ENCODE measurements around the gene FBLIM1.

Gene FBLIM1

GRCh38 chr1:15767941-15768340 is 9.3 kb downstream of the FBLIM1 start:
- TF ChIP-seq CTCF (IDR thresholded peaks at IDR 0.05; ENCODE audit: low read depth, low read length), result no peak
- Histone ChIP-seq H3K4me3 (ENCODE audit: low read depth, low read length) (no peak overlapping the region), H3K9me3 (ENCODE audit: severe bottlenecking) (no peaks in the 10 kb centered on the region), H3K27ac (no peak overlapping the region), H3K36me3 (peaks cover 31% of the 10 kb centered on the region), H3K27me3 (ENCODE audit: insufficient read depth, low read depth, severe bottlenecking) (no peaks in the 10 kb centered on the region)
- DNase-seq, result no peak

GRCh38 chr1:15768388-15768787 is 9.8 kb downstream of the FBLIM1 start:
- no peak overlapping the region for H3K27ac ChIP-seq
- H3K27me3 ChIP-seq (ENCODE audit: insufficient read depth, low read depth, severe bottlenecking), result no peaks in the 10 kb centered on the region
- no peak for DNase-seq
- H3K36me3 ChIP-seq, result peaks cover 32% of the 10 kb centered on the region
- H3K9me3 ChIP-seq (ENCODE audit: severe bottlenecking), result no peaks in the 10 kb centered on the region
- no peak for TF ChIP-seq CTCF (IDR thresholded peaks at IDR 0.05; ENCODE audit: low read depth, low read length)
- no peak overlapping the region for H3K4me3 ChIP-seq (ENCODE audit: low read depth, low read length)

- no peak overlapping the region for H3K27ac ChIP-seq
- no peaks in the 10 kb centered on the region for H3K9me3 ChIP-seq (ENCODE audit: severe bottlenecking)
- H3K27me3 ChIP-seq (ENCODE audit: insufficient read depth, low read depth, severe bottlenecking), result no peaks in the 10 kb centered on the region
- DNase-seq, result no peak
- no peak overlapping the region for H3K4me3 ChIP-seq (ENCODE audit: low read depth, low read length)
- TF ChIP-seq CTCF (IDR thresholded peaks at IDR 0.05; ENCODE audit: low read depth, low read length), result no peak
- H3K36me3 ChIP-seq, result peaks cover 39% of the 10 kb centered on the region
Measured at GRCh38 chr1:15770313-15770962, 11.8 kb downstream of the FBLIM1 start.

GRCh38 chr1:15771836-15772515 is 13.4 kb downstream of the FBLIM1 start:
- Histone ChIP-seq H3K36me3 (peaks cover 31% of the 10 kb centered on the region), H3K4me3 (ENCODE audit: low read depth, low read length) (no peak overlapping the region), H3K27me3 (ENCODE audit: insufficient read depth, low read depth, severe bottlenecking) (no peaks in the 10 kb centered on the region), H3K27ac (no peak overlapping the region), H3K9me3 (ENCODE audit: severe bottlenecking) (no peaks in the 10 kb centered on the region)
- no peak for TF ChIP-seq CTCF (IDR thresholded peaks at IDR 0.05; ENCODE audit: low read depth, low read length)
- no peak for DNase-seq

- Histone ChIP-seq H3K27me3 (ENCODE audit: insufficient read depth, low read depth, severe bottlenecking) (no peaks in the 10 kb centered on the region), H3K4me3 (ENCODE audit: low read depth, low read length) (no peak overlapping the region), H3K9me3 (ENCODE audit: severe bottlenecking) (no peaks in the 10 kb centered on the region), H3K27ac (no peak overlapping the region), H3K36me3 (peaks cover 23% of the 10 kb centered on the region)
- no peak for DNase-seq
- TF ChIP-seq CTCF (IDR thresholded peaks at IDR 0.05; ENCODE audit: low read depth, low read length), result no peak
Measured at GRCh38 chr1:15775706-15776105, 17.1 kb downstream of the FBLIM1 start.

Measured in WERI-Rb-1 (cell line).